Measurements from ENCODE around the gene HES7.
A peak's percentile ranks its signal among the peaks of the same experiment; 100 is the strongest.

Gene HES7

DNA sequence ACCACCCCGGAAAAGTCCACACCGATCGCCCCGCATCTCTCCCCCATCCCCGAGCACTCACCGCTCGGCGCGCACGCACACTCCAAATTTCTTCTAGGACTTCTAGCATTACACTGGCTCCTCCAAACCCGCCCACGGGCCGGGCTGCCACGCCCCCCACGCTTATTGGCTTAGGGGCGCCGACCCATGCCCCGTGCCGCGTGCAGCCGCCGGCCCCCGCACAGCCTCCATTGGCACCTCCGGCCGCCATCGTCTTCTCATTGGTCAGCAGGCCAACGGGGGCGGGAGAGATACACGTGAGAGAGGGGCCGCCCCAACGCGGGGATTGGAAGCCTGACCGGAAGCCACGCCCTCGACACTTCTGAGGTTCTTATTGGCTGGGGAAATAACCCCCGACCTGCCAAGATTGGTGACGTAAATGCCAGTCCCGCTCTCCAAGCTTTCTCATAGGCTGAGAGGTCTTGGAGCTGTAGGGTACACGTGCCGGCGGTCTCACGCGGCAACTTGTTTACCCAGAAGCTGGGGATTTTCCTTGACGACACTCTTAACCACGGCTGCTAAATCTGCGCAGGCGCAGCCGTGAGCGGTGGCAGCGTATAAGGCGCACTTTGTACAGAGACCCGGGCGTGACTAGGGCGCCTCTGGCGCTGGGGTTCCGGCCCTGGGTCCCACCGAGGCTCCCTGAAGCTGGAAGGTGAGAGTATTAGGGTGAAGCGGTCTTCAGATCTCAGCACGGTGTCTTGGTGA, 32.5 kb upstream of the HES7 start:
- peaks cover 39% of the 10 kb centered on the region for H3K4me1 ChIP-seq (ENCODE audit: insufficient read depth, low read length, poor library complexity, severe bottlenecking)

DNA sequence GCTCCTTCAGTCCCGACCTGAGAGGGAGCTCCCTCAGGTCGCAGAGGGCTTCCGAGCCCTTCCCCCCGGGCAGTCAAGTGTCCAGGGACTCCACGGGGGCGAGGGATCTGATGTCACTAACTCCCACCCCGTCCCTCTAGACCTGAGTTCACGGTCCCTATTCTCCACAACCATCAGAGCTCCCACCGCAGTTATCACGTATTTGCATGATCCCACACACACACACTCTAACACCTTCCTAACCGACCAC, 32.0 kb upstream of the HES7 start:
- peaks cover 29% of the 10 kb centered on the region for H4K20me1 ChIP-seq (ENCODE audit: insufficient read depth, low read length, poor library complexity, severe bottlenecking)
- H3K9me3 ChIP-seq (ENCODE audit: insufficient read depth, low read depth, low read length): no peaks in the 10 kb centered on the region
- peak overlapping the region; percentile 79 for H3K4me2 ChIP-seq (ENCODE audit: low read depth, low read length, poor library complexity, severe bottlenecking)
- no peaks in the 10 kb centered on the region for H3K9me2 ChIP-seq (replicated peaks; ENCODE audit: low read depth, low read length)
- H3F3A ChIP-seq (ENCODE audit: low read depth): 0 out of 2 replicates have a peak, but pooled peaks cover 7% of the 10 kb centered on the region
- H3K9ac ChIP-seq (ENCODE audit: low read depth, low read length, poor library complexity, severe bottlenecking): peak overlapping the region; percentile 45
- TF ChIP-seq, protein P1, sequence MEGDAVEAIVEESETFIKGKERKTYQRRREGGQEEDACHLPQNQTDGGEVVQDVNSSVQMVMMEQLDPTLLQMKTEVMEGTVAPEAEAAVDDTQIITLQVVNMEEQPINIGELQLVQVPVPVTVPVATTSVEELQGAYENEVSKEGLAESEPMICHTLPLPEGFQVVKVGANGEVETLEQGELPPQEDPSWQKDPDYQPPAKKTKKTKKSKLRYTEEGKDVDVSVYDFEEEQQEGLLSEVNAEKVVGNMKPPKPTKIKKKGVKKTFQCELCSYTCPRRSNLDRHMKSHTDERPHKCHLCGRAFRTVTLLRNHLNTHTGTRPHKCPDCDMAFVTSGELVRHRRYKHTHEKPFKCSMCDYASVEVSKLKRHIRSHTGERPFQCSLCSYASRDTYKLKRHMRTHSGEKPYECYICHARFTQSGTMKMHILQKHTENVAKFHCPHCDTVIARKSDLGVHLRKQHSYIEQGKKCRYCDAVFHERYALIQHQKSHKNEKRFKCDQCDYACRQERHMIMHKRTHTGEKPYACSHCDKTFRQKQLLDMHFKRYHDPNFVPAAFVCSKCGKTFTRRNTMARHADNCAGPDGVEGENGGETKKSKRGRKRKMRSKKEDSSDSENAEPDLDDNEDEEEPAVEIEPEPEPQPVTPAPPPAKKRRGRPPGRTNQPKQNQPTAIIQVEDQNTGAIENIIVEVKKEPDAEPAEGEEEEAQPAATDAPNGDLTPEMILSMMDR (conservative IDR thresholded peaks at IDR 0.05; ENCODE audit: low read length): no peak
- TF ChIP-seq EZH2phosphoT487 (IDR thresholded peaks at IDR 0.05; ENCODE audit: borderline replicate concordance): no peak
- H3K27me3 ChIP-seq (ENCODE audit: insufficient read depth, low read length, poor library complexity, severe bottlenecking): no peaks in the 10 kb centered on the region
- peaks cover 36% of the 10 kb centered on the region for H3K4me1 ChIP-seq (ENCODE audit: insufficient read depth, low read length, poor library complexity, severe bottlenecking)
- 0 out of 2 replicates have a peak overlapping the region, but pooled peaks have one; percentile 57 for H2AFZ ChIP-seq (ENCODE audit: low read length)
- H3K79me2 ChIP-seq (ENCODE audit: insufficient read depth, low read length): peaks cover 15% of the 10 kb centered on the region
- no peaks in the 10 kb centered on the region for H3K36me3 ChIP-seq (ENCODE audit: insufficient read depth, low read length)
- peak overlapping the region; percentile 75 for H3K4me3 ChIP-seq (ENCODE audit: low read length, poor library complexity, severe bottlenecking)

More for the DNA sequence above, 32.5 kb upstream of the HES7 start:
- Histone ChIP-seq H2AFZ (ENCODE audit: low read length) (peak overlapping the region; percentile 57; the same call in 1 of the 2 replicates), H3K9me3 (ENCODE audit: insufficient read depth, low read depth, low read length) (no peaks in the 10 kb centered on the region), H3K79me2 (ENCODE audit: insufficient read depth, low read length) (peaks cover 19% of the 10 kb centered on the region), H3K4me2 (ENCODE audit: low read depth, low read length, poor library complexity, severe bottlenecking) (peak overlapping the region; percentile 79), H3K9me2 (replicated peaks; ENCODE audit: low read depth, low read length) (no peaks in the 10 kb centered on the region), H3F3A (ENCODE audit: low read depth) (0 out of 2 replicates have a peak, but pooled peaks cover 7% of the 10 kb centered on the region), H3K36me3 (ENCODE audit: insufficient read depth, low read length) (no peaks in the 10 kb centered on the region), H4K20me1 (ENCODE audit: insufficient read depth, low read length, poor library complexity, severe bottlenecking) (peaks cover 33% of the 10 kb centered on the region), H3K4me3 (ENCODE audit: low read length, poor library complexity, severe bottlenecking) (peak overlapping the region; percentile 75), H3K9ac (ENCODE audit: low read depth, low read length, poor library complexity, severe bottlenecking) (peak overlapping the region; percentile 71), H3K27me3 (ENCODE audit: insufficient read depth, low read length, poor library complexity, severe bottlenecking) (no peaks in the 10 kb centered on the region)
- TF ChIP-seq, protein P1 (conservative IDR thresholded peaks at IDR 0.05; ENCODE audit: low read length): no peak
- no peak for TF ChIP-seq EZH2phosphoT487 (IDR thresholded peaks at IDR 0.05; ENCODE audit: borderline replicate concordance)

DNA sequence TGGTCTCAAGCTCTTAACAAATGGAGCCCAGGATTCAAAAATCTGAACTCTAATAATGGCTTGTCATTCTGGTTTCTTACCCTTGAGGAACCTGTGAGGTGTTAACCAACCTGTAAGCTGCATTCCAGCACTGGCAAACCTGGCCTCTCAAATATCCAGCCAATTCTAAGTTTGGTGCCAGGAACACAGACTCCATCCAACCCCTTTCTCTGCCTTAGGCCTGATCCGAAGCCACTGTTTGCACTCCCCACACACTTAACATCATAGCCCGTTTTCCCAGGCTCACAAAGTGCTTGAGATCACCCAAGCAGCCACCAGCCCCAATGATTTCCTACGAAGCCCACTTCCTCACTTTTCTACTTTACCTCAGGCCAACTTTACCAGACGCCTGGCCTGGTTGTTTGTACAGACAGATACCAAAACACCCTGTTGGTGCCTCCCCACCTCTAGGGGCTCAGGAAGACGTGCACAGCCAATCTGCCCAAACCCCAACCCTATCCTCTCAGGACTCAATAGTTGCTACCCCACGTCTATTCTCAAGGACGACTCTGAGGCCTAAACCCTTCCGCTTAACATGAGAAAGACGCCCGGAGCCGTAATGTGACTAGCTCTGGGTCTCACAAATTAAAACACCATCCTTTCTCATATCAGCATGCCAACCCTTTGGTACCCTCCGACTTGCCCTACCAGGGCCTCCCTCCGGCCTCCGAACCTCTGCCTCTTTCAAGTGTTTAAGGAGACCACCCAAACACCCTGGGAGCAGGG, 31.5 kb upstream of the HES7 start:
- Histone ChIP-seq H3F3A (ENCODE audit: low read depth) (0 out of 2 replicates have a peak, but pooled peaks cover 7% of the 10 kb centered on the region), H3K4me1 (ENCODE audit: insufficient read depth, low read length, poor library complexity, severe bottlenecking) (peaks cover 38% of the 10 kb centered on the region), H3K9me3 (ENCODE audit: insufficient read depth, low read depth, low read length) (no peaks in the 10 kb centered on the region), H4K20me1 (ENCODE audit: insufficient read depth, low read length, poor library complexity, severe bottlenecking) (peaks cover 29% of the 10 kb centered on the region), H3K9me2 (replicated peaks; ENCODE audit: low read depth, low read length) (no peaks in the 10 kb centered on the region), H3K9ac (ENCODE audit: low read depth, low read length, poor library complexity, severe bottlenecking) (peak overlapping the region; percentile 45), H3K4me2 (ENCODE audit: low read depth, low read length, poor library complexity, severe bottlenecking) (peak overlapping the region; percentile 79), H3K79me2 (ENCODE audit: insufficient read depth, low read length) (peaks cover 17% of the 10 kb centered on the region; the same call in 1 of the 2 replicates), H3K27me3 (ENCODE audit: insufficient read depth, low read length, poor library complexity, severe bottlenecking) (no peaks in the 10 kb centered on the region), H2AFZ (ENCODE audit: low read length) (0 out of 2 replicates have a peak overlapping the region, but pooled peaks have one; percentile 57), H3K36me3 (ENCODE audit: insufficient read depth, low read length) (no peaks in the 10 kb centered on the region), H3K4me3 (ENCODE audit: low read length, poor library complexity, severe bottlenecking) (peak overlapping the region; percentile 75)
- TF ChIP-seq, protein P1 (conservative IDR thresholded peaks at IDR 0.05; ENCODE audit: low read length): no peak
- no peak for TF ChIP-seq EZH2phosphoT487 (IDR thresholded peaks at IDR 0.05; ENCODE audit: borderline replicate concordance)

Data from Loucy (cell line).